HepG2 (cell line): ENCODE measurements around the gene NDUFA13.
A peak's percentile ranks its signal among the peaks of the same experiment; 100 is the strongest.

ENCODE experiments used
- CCAR2 ChIP-seq: fragments of 200-400 bp; formaldehyde crosslinking; optimal IDR thresholded peaks from 2 replicates; pipeline ENCODE3; 2018; ENCODE audit warnings: low read depth, mild to moderate bottlenecking, low read length, moderate library complexity
- MTERF4 ChIP-seq: sonication (generic); formaldehyde crosslinking; IDR thresholded peaks from 2 replicates; pipeline ENCODE4 v1.8.0; 2023; ENCODE audit warnings: mild to moderate bottlenecking, missing genetic modification reagents
- POLR2A ChIP-seq, 2 experiments: IDR thresholded peaks; 2 replicates each; pipeline ENCODE4 v1.6.1; 2011; ENCODE audit warnings: low read depth in 2 of 2, low read length in 2 of 2, mild to moderate bottlenecking in 1 of 2, moderate library complexity in 1 of 2; ENCODE audit not compliant: insufficient read depth in 1 of 2
- RELA ChIP-seq: sonication (generic); formaldehyde crosslinking; IDR thresholded peaks from 2 replicates; pipeline ENCODE4 v1.4.0; 2020; ENCODE audit warnings: missing genetic modification reagents
- SRF ChIP-seq: IDR thresholded peaks from 2 replicates; pipeline ENCODE4 v1.6.1; 2011; ENCODE audit warnings: mild to moderate bottlenecking, low read depth, low read length, moderate library complexity
- ZSCAN31 ChIP-seq: sonication (generic); formaldehyde crosslinking; IDR thresholded peaks from 2 replicates; pipeline ENCODE4 v1.5.0; 2020; ENCODE audit warnings: low read depth, mild to moderate bottlenecking, missing genetic modification reagents
- ZUFSP ChIP-seq: sonication (generic); formaldehyde crosslinking; IDR thresholded peaks from 2 replicates; pipeline ENCODE4 v1.9.0; 2021; ENCODE audit warnings: missing genetic modification reagents, mild to moderate bottlenecking, borderline replicate concordance
- TF ChIP-seq, protein P1 (sequence below), 2 experiments: fragments of 450-650 bp in 1 of 2; sonication (generic) in 1 of 2; formaldehyde crosslinking in 1 of 2; IDR thresholded peaks; 2 replicates each; pipeline versions ENCODE4 v1.6.1 to v1.8.0; 2016 to 2022; ENCODE audit warnings: antibody characterized with exemption in 1 of 2, mild to moderate bottlenecking in 1 of 2, missing genetic modification reagents in 1 of 2
- TF ChIP-seq, protein P2 (sequence below): sonication (generic); formaldehyde crosslinking; IDR thresholded peaks from 2 replicates; pipeline ENCODE4 v1.5.0; 2020; ENCODE audit warnings: missing genetic modification reagents
- TF ChIP-seq, protein P3 (sequence below): sonication (generic); formaldehyde crosslinking; IDR thresholded peaks from 2 replicates; pipeline ENCODE4 v1.5.0; 2020; ENCODE audit warnings: mild to moderate bottlenecking, missing genetic modification reagents, moderate library complexity

DNA sequence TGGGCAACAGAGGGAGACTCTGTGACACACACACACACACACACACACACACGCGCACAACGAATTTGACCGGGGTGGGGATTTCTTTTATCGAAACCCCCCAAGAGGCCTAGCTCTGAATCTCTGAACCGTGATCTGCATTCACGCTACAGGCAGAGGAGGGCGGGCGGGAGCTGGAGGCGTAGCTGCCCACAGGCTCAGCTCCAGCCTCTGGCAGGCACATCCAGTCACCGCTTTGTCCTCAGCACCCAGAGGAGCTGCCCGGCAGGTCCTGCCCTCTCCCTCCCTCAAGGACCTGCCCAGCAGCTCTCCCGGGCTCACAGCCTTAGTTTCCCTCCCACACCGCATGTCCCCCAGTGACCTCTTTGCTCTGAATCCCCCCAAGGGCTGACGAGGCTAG lies 42.0 kb downstream of the NDUFA13 start:
- TF ChIP-seq RELA (no peak), POLR2A (IDR thresholded peaks at IDR 0.05; ENCODE audit: insufficient read depth in 1 of 2, low read depth in 2 of 2, low read length in 2 of 2) (no peak), SRF (no peak), ZSCAN31 (CRISPR knock-in tag) (no peak), CCAR2 (no peak), ZUFSP (CRISPR knock-in tag) (no peak), MTERF4 (no peak)
- TF ChIP-seq, protein P1, sequence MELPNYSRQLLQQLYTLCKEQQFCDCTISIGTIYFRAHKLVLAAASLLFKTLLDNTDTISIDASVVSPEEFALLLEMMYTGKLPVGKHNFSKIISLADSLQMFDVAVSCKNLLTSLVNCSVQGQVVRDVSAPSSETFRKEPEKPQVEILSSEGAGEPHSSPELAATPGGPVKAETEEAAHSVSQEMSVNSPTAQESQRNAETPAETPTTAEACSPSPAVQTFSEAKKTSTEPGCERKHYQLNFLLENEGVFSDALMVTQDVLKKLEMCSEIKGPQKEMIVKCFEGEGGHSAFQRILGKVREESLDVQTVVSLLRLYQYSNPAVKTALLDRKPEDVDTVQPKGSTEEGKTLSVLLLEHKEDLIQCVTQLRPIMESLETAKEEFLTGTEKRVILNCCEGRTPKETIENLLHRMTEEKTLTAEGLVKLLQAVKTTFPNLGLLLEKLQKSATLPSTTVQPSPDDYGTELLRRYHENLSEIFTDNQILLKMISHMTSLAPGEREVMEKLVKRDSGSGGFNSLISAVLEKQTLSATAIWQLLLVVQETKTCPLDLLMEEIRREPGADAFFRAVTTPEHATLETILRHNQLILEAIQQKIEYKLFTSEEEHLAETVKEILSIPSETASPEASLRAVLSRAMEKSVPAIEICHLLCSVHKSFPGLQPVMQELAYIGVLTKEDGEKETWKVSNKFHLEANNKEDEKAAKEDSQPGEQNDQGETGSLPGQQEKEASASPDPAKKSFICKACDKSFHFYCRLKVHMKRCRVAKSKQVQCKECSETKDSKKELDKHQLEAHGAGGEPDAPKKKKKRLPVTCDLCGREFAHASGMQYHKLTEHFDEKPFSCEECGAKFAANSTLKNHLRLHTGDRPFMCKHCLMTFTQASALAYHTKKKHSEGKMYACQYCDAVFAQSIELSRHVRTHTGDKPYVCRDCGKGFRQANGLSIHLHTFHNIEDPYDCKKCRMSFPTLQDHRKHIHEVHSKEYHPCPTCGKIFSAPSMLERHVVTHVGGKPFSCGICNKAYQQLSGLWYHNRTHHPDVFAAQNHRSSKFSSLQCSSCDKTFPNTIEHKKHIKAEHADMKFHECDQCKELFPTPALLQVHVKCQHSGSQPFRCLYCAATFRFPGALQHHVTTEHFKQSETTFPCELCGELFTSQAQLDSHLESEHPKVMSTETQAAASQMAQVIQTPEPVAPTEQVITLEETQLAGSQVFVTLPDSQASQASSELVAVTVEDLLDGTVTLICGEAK (IDR thresholded peaks at IDR 0.05) = no peak
- TF ChIP-seq, protein P1 (CRISPR knock-in tag; IDR thresholded peaks at IDR 0.05) = no peak
- TF ChIP-seq, protein P2, sequence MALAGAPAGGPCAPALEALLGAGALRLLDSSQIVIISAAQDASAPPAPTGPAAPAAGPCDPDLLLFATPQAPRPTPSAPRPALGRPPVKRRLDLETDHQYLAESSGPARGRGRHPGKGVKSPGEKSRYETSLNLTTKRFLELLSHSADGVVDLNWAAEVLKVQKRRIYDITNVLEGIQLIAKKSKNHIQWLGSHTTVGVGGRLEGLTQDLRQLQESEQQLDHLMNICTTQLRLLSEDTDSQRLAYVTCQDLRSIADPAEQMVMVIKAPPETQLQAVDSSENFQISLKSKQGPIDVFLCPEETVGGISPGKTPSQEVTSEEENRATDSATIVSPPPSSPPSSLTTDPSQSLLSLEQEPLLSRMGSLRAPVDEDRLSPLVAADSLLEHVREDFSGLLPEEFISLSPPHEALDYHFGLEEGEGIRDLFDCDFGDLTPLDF (CRISPR knock-in tag) = no peak
- TF ChIP-seq, protein P3, sequence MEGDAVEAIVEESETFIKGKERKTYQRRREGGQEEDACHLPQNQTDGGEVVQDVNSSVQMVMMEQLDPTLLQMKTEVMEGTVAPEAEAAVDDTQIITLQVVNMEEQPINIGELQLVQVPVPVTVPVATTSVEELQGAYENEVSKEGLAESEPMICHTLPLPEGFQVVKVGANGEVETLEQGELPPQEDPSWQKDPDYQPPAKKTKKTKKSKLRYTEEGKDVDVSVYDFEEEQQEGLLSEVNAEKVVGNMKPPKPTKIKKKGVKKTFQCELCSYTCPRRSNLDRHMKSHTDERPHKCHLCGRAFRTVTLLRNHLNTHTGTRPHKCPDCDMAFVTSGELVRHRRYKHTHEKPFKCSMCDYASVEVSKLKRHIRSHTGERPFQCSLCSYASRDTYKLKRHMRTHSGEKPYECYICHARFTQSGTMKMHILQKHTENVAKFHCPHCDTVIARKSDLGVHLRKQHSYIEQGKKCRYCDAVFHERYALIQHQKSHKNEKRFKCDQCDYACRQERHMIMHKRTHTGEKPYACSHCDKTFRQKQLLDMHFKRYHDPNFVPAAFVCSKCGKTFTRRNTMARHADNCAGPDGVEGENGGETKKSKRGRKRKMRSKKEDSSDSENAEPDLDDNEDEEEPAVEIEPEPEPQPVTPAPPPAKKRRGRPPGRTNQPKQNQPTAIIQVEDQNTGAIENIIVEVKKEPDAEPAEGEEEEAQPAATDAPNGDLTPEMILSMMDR (CRISPR knock-in tag) = 0 out of 2 replicates have a peak, but pooled peaks have one; percentile 6
